ENCODE data around the gene NR2E1. TPM values are rescaled to one million over a fixed set of nuclear protein-coding genes. Genes with fewer than 3 reads are reported as not detected.

NR2E1 gene
- total and polyA plus RNA-seq, 2 of the 13 experiments (the other 11 are each of a cell fraction or from before 2014, with no cell fraction given), result not detected

- Histone ChIP-seq H3K27me3 (ENCODE audit: control insufficient read depth in 1 of 2, insufficient read depth in 2 of 2, low read length in 2 of 2) (peaks cover 3 to 64% of the 10 kb centered on the region in 2 experiments; a peak in 3 of 5 replicates), H3K79me2 (ENCODE audit: insufficient read depth, low read length) (no peaks in the 10 kb centered on the region), H3K4me3 (replicated peaks in 1 of 3; ENCODE audit: insufficient read depth in 1 of 3, low read depth in 2 of 3, low read length in 3 of 3) (peak overlapping the region; percentile 46 to 79 (median 57); a peak in 5 of 6 replicates), H3K9me3 (ENCODE audit: low read length) (no peaks in the 10 kb centered on the region), H3K4me1 (ENCODE audit: insufficient read depth, low read length) (peaks cover 13% of the 10 kb centered on the region), H4K20me1 (ENCODE audit: insufficient read depth, low read length) (no peaks in the 10 kb centered on the region), H3K9ac (ENCODE audit: insufficient read depth, low read depth, low read length) (peak overlapping the region; percentile 17; the same call in 1 of the 2 replicates), H3K27ac (ENCODE audit: extremely low read length, insufficient read depth, low read length) (no peak overlapping the region), H2AFZ (ENCODE audit: low read length) (no peak overlapping the region), H3K36me3 (replicated peaks in 1 of 2; ENCODE audit: control insufficient read depth in 1 of 2, insufficient read depth in 2 of 2, low read length in 2 of 2) (no peaks in the 10 kb centered on the region), H3K4me2 (ENCODE audit: low read depth, low read length) (peak overlapping the region; percentile 98)
- no TSS peak for BruUV-seq (replicated peaks)
- FAIRE-seq, result no peak
- intact Hi-C loops (cut with micrococcal nuclease; ENCODE audit: unreplicated experiment) (loop anchor here (1.0 kb wide), 1 partner anchor 317 kb away; no protein-coding TSS in a partner anchor), in situ Hi-C loops (cut with HindIII; ENCODE audit: extremely low pct_ligation_motif_present, low pct_unique_long_range_greater_than_20kb) (no loop called here)
- CTCF ChIA-PET (ENCODE audit: low intra/inter-chr PET ratio, low total read pairs), result interaction anchor here (1.0 kb wide), 1 partner anchor 317 kb away, joined by 3 read pairs; no protein-coding TSS in a partner anchor
- TF ChIP-seq, protein P1, sequence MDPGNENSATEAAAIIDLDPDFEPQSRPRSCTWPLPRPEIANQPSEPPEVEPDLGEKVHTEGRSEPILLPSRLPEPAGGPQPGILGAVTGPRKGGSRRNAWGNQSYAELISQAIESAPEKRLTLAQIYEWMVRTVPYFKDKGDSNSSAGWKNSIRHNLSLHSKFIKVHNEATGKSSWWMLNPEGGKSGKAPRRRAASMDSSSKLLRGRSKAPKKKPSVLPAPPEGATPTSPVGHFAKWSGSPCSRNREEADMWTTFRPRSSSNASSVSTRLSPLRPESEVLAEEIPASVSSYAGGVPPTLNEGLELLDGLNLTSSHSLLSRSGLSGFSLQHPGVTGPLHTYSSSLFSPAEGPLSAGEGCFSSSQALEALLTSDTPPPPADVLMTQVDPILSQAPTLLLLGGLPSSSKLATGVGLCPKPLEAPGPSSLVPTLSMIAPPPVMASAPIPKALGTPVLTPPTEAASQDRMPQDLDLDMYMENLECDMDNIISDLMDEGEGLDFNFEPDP (CRISPR knock-in tag; conservative IDR thresholded peaks at IDR 0.05), result 0 out of 2 replicates have a peak, but pooled peaks have one; percentile 71
- TF ChIP-seq ZNF609 (CRISPR knock-in tag; IDR thresholded peaks at IDR 0.05; ENCODE audit: borderline replicate concordance) (0 out of 2 replicates have a peak, but pooled peaks have one; percentile 9), DMAP1 (CRISPR knock-in tag; IDR thresholded peaks at IDR 0.05) (no peak), ZNF501 (CRISPR knock-in tag; IDR thresholded peaks at IDR 0.05) (0 out of 2 replicates have a peak, but pooled peaks have one; percentile 21)
- no peak for ATAC-seq
- no peak for DNase-seq (ENCODE audit: low spot score)
- POLR2A ChIA-PET, result interaction anchor here (0.9 kb wide), 1 partner anchor 86 kb away, joined by 4 read pairs; the partner anchor contains the start of gene SNX3
- 76% methylated on average over 16 of the region's 22 CpGs for WGBS (ENCODE audit: low lambda C conversion rate)
Measured at GRCh38 chr6:108175176-108175591, 9.4 kb downstream of the NR2E1 start.
